Skin epidermis (tissue), 12 donors: ENCODE results near the gene ENTHD1.
A peak's percentile ranks its signal among the peaks of the same experiment; 100 is the strongest.

Experiments
- H3K27ac ChIP-seq, 21 experiments: fragments of 200-600 bp; sonication (generic) in 11 of 21; one replicate each; pipeline ENCODE4 v1.5.0; 2020; ENCODE audit warnings: mild to moderate bottlenecking in 3 of 21, inconsistent platforms in 2 of 21, moderate library complexity in 2 of 21
- H3K4me3 ChIP-seq, 7 experiments: fragments of 200-600 bp; sonication (generic) in 2 of 7; one replicate each; pipeline ENCODE4 v1.5.0; 2020; ENCODE audit warnings: inconsistent platforms in 2 of 7, mild to moderate bottlenecking in 2 of 7, moderate library complexity in 1 of 7

ENTHD1 gene

GRCh38 chr22:39809772-39810557 is 83.6 kb downstream of the ENTHD1 start:
- H3K27ac ChIP-seq: no peak overlapping the region
- H3K4me3 ChIP-seq: no peak overlapping the region

GRCh38 chr22:39808081-39808480 is 85.5 kb downstream of the ENTHD1 start:
- H3K27ac ChIP-seq: no peak overlapping the region

DNA sequence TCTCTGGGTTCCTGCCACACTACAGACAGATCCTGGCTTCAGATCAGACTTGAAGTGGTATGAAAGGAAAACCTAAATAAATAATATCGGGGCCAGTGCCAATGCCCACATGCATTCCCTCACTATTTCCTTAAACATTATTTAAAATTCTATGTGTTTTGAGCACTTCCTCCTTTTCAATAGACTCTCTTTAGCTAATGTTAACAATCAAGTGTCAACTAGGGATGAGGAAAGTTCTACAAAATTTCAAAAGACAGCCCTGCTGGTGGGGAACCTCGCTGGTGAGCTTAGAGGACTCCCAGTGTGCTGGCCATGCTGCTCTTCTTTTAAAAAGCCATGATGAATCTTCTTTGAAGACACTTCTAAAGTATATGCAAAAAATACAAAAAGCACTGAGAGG is 87.5 kb downstream of the ENTHD1 start:
- no peak overlapping the region for H3K27ac ChIP-seq
- no peak overlapping the region for H3K4me3 ChIP-seq

More at GRCh38 chr22:39808081-39808480, 85.5 kb downstream of the ENTHD1 start:
- H3K4me3 ChIP-seq: no peak overlapping the region

GRCh38 chr22:39805117-39805516 is 88.4 kb downstream of the ENTHD1 start:
- H3K27ac ChIP-seq: no peak overlapping the region
- no peak overlapping the region for H3K4me3 ChIP-seq

DNA sequence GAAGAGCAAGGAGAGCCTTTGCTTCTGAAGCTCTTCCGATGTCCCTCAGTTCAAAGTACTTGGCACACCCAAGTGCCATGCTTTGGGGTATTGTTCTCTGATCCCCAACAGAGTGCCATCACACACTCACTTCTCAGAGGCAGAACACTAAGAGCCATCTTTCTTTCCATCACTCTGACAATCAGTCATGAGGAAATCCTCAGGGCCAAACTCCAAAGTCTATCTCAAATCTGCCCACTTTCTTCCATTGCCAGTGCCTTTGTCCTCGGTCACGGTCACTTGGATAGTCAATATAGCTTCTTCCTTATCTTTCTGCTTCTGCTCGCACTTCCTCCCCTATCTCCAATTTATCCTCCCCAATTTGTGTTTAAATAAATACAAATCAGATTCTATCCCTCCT is 90.9 kb downstream of the ENTHD1 start:
- Histone ChIP-seq H3K4me3 (no peak overlapping the region), H3K27ac (no peak overlapping the region)

DNA sequence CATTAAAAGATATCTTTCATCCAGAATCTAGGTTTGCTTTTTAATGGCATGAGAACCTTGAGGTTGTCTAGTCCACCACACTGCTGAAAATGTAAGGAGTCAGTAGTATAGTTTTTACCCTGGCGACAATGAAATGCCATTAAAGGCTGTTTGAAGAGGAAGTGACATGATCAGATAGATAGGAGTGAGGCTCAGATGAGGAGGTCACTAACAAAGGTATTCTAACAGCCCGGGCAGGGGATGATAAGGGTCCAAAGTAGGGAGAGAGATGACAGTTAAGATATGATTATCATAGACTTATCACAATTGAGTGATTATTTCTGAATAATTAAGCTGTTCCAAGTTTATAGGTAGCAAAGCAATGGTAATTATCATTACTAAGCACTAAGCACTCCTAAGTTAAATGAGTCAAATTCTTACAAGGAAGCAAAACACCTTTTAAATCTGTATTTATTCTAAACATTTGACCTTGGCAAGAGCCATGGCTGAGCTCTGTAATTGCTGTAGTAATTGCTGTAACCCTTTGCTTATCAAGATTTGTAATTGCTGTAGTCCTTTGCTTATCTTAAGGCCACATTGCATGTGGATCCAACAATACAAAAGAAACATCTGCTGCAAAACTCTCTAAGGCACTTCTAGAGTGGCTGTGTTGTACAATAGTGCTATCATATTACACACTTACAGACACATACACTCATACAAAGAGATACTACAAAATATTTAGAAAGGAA is 92.6 kb downstream of the ENTHD1 start:
- H3K27ac ChIP-seq: no peak overlapping the region
- no peak overlapping the region for H3K4me3 ChIP-seq

DNA sequence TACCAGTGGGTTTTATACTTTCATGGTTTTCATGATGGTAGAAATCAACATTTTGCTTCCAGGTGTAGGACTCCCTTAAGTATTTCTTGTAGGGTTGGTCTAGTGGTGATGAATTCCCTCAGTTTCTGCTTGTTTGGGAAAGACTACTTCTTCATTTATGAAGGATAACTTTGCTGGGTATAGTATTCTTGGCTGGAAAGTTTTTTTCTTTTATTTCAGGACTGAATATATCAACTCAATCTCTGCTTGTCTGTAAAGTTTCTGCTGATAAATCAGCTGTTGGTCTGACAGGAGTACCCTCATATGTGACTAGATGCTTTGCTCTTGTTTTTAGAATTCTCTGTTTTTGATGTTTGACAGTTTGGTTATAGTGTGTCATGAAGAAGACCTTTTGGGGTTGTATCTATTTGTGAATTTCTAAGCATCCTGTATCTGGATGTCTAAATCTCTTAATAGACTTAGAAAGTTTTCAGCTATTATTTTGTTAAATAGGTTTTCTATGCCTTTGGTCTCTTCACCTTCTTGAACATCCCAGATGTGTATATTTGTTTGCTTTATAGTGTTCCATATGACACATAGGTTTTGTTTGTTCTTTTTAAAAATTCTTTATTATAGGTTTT is 95.9 kb downstream of the ENTHD1 start:
- Histone ChIP-seq H3K4me3 (no peak overlapping the region), H3K27ac (no peak overlapping the region)

DNA sequence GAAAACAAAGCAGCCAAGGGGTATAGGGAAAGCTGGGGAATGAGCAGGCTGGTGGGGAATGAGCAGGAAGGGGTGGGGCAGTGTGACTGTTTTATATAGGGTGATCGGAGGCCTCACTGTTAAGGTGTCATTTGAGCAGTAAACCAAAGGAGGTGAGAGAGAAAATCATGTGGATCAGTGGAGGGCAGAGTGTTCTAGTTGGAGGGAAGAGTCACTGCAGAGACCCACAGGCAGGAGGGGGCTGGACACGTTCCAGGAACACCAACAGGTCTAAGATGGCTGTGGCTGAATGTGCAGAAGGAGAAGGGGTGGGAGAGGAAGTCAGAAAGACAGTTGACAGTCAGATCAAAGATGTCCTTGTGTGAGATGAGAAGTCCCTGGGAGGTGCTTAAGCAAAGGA is 103.8 kb downstream of the ENTHD1 start:
- Histone ChIP-seq H3K27ac (no peak overlapping the region), H3K4me3 (no peak overlapping the region)

DNA sequence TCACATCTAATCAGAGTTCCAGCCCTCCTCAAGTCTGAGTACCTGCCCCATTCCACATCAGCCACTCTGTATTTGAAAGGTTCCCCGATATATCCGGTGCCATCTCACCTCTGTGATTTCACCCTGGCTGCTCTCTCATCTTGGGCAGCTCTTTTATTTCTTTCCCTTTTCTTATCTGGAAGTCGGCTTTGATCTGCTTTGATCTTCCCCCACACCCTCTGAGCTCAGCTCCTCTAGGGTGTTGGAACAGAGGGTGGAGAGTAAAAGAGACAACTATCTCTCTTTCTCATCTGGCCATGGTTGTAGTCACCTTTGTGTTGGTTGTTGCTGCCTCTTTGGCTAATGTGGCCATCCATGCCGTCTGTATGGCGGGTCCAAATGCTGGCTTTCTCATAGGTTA is 108.3 kb downstream of the ENTHD1 start:
- Histone ChIP-seq H3K4me3 (no peak overlapping the region), H3K27ac (no peak overlapping the region)

- Histone ChIP-seq H3K27ac (no peak overlapping the region), H3K4me3 (no peak overlapping the region)
Measured at GRCh38 chr22:39777716-39778454, 115.7 kb downstream of the ENTHD1 start.

- Histone ChIP-seq H3K27ac (no peak overlapping the region), H3K4me3 (no peak overlapping the region)
Measured at GRCh38 chr22:39776295-39777009, 117.1 kb downstream of the ENTHD1 start.

DNA sequence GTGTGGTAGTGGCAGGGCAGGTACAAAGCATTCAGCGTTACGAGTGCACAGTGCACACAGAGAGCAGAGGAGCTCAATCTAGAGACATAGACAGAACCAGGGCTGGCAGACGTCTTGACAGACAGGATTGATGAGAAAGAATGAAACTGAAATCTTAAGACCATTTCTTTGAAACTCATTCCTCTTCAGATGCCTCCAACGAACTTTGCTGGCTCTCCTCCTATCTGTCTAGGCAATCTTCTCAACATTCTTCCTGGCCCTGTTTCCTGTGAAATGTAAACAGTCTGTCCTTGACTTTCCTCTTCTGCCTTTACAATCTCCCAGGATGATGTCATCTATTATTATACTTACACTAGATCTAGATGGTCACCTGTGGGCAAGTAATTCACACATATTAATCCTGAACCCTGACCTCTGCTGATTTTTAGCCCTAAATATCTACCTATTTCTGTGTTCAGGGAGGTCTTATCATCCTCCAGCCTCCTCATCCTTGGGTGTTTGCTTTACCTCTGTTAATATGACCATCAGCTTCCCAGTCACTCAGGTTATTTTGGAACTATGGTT is 119.5 kb downstream of the ENTHD1 start:
- Histone ChIP-seq H3K27ac (peak overlapping the region in 1 of 21 experiments; percentile 19), H3K4me3 (no peak overlapping the region)

DNA sequence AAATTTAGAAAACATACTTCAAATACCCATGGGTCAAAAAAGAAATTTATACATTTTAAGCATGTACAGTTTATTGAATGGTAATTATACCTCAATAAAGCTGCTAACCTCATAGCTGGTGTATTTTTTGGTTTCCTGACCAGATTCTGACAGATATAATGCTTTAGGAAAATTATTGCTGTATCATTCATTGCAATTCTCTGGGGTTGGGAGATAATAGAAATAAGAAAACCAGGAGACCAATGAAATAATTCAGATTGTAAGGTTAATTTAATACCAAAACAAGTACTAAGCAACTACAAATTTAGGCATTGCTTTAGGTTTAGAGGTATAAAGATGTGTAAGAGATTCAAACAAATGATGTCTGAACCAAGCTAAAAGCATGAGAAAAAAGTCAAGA is 120.1 kb downstream of the ENTHD1 start:
- H3K4me3 ChIP-seq: no peak overlapping the region
- peak overlapping the region in 1 of 21 experiments; percentile 19 for H3K27ac ChIP-seq

DNA sequence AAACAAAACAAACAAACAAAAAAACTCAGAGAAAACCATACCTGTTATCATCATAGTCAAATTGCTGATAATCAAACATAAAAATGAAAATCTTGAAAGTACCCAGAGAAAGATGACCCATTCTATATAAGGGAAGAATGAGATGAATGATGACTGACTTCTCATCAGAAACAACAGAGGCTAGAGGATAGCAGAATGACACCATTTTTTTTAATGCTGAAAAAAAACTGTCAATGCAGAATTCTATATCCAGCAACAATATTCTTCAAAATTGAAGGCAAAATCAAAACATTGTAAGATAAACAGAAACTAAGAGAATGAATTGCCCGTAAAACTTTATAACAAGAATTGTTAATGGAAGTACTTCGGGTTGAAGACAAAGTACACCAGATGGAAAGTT is 122.1 kb downstream of the ENTHD1 start:
- no peak overlapping the region for H3K27ac ChIP-seq
- H3K4me3 ChIP-seq: no peak overlapping the region

GRCh38 chr22:39765661-39766060 is 127.9 kb downstream of the ENTHD1 start:
- Histone ChIP-seq H3K27ac (no peak overlapping the region), H3K4me3 (no peak overlapping the region)

GRCh38 chr22:39765046-39765445 is 128.5 kb downstream of the ENTHD1 start:
- H3K27ac ChIP-seq: no peak overlapping the region
- H3K4me3 ChIP-seq: no peak overlapping the region

GRCh38 chr22:39763276-39763675 is 130.3 kb downstream of the ENTHD1 start:
- Histone ChIP-seq H3K4me3 (no peak overlapping the region), H3K27ac (no peak overlapping the region)

GRCh38 chr22:39750759-39751158 is 142.8 kb downstream of the ENTHD1 start:
- Histone ChIP-seq H3K27ac (no peak overlapping the region), H3K4me3 (no peak overlapping the region)

GRCh38 chr22:39748877-39749276 is 144.7 kb downstream of the ENTHD1 start:
- Histone ChIP-seq H3K4me3 (no peak overlapping the region), H3K27ac (no peak overlapping the region)
